Chondrocyte (in vitro differentiated cells): ENCODE results near the gene KCNK3. TPM values are rescaled to one million over a fixed set of nuclear protein-coding genes. Genes with fewer than 3 reads are reported as not detected.

Experiments used
- DNase-seq: peaks from one replicate; pipeline ENCODE4 v3.0.0; 2021; ENCODE audit warnings: mixed read lengths, low spot score
- H3K27ac Mint-ChIP-seq: one replicate; pipeline ENCODE4 v1.8.0; 2021; ENCODE audit warnings: mild to moderate bottlenecking, moderate library complexity, mixed read lengths; ENCODE audit not compliant: unreplicated experiment
- H3K27me3 Mint-ChIP-seq: 2 replicates; pipeline ENCODE4 v1.8.0; 2021; ENCODE audit warnings: low read depth, mixed read lengths
- H3K36me3 Mint-ChIP-seq: 2 replicates; pipeline ENCODE4 v1.8.0; 2021; ENCODE audit warnings: low read depth, mixed read lengths
- H3K4me1 Mint-ChIP-seq: 2 replicates; pipeline ENCODE4 v1.8.0; 2021; ENCODE audit warnings: low read depth, mild to moderate bottlenecking, mixed read lengths
- H3K4me3 Mint-ChIP-seq: one replicate; pipeline ENCODE4 v1.8.0; 2021; ENCODE audit warnings: mild to moderate bottlenecking, moderate library complexity, mixed read lengths; ENCODE audit not compliant: unreplicated experiment
- H3K9me3 Mint-ChIP-seq: 2 replicates; pipeline ENCODE4 v1.8.0; 2021; ENCODE audit warnings: low read depth, mixed read lengths
- total RNA-seq: library from RNA; stranded (reverse); gene quantifications from 3 replicates; pipeline ENCODE4 v1.2.1, GENCODE V29; 2021
- TF ChIP-seq, protein P1 (sequence below): fragments of 200-600 bp; sonication (generic); IDR thresholded peaks from 2 replicates; pipeline ENCODE4 v1.5.0; 2021; ENCODE audit warnings: antibody characterized with exemption, mild to moderate bottlenecking, moderate library complexity

The KCNK3 gene
- total RNA-seq, 1 donor from 2014 or later = 2.9 TPM

DNA sequence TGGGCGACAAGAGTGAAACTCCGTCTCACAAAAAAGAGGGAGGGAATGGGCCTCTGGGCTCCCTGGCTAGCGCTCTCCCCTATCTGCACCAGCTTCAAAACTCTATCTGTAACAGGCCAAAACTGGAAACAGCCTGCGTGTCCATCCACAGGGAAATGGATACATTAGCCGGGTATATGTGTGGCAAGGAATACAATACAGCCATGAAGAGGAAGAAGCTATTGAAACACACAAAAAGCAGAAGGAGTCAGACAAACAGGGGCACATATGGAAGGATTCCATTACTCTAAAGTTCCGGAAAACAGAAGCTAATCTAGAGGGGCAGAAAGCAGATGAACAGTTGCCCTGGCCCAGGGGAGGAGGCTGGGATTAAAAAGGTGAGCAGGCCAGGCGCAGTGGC is 47.0 kb downstream of the KCNK3 start:
- H3K4me3 Mint-ChIP-seq = no peak overlapping the region
- peaks cover 6% of the 10 kb centered on the region for H3K4me1 Mint-ChIP-seq

DNA sequence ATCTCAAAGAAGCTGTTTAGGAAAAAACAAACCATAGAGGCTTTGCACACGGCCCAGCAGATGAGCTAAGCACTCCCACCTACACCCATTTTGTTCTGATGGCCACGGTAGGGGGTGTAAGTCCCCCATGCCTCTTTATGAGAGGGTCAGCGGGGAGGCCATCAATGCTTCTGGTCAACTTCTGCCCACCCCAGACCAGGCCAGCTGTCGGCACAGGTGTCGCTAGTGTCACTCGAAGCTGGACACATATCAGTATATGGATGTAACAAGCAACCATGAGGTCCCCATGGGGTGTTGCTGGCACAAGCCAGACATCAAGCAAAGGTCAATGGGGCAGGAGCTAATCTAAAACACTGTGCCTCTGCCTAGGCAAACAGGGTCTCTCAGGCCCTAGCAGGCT is 47.8 kb downstream of the KCNK3 start:
- H3K4me1 Mint-ChIP-seq = peaks cover under 1% of the 10 kb centered on the region
- H3K36me3 Mint-ChIP-seq = no peaks in the 10 kb centered on the region
- TF ChIP-seq, protein P1, sequence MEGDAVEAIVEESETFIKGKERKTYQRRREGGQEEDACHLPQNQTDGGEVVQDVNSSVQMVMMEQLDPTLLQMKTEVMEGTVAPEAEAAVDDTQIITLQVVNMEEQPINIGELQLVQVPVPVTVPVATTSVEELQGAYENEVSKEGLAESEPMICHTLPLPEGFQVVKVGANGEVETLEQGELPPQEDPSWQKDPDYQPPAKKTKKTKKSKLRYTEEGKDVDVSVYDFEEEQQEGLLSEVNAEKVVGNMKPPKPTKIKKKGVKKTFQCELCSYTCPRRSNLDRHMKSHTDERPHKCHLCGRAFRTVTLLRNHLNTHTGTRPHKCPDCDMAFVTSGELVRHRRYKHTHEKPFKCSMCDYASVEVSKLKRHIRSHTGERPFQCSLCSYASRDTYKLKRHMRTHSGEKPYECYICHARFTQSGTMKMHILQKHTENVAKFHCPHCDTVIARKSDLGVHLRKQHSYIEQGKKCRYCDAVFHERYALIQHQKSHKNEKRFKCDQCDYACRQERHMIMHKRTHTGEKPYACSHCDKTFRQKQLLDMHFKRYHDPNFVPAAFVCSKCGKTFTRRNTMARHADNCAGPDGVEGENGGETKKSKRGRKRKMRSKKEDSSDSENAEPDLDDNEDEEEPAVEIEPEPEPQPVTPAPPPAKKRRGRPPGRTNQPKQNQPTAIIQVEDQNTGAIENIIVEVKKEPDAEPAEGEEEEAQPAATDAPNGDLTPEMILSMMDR = no peak
- H3K4me3 Mint-ChIP-seq = no peak overlapping the region
- H3K27me3 Mint-ChIP-seq = peaks cover 4% of the 10 kb centered on the region
- no peaks in the 10 kb centered on the region for H3K9me3 Mint-ChIP-seq
- peak; percentile 57 for DNase-seq
- no peak overlapping the region for H3K27ac Mint-ChIP-seq

More for the DNA sequence above, 47.0 kb downstream of the KCNK3 start:
- no peaks in the 10 kb centered on the region for H3K9me3 Mint-ChIP-seq
- no peaks in the 10 kb centered on the region for H3K36me3 Mint-ChIP-seq
- no peak overlapping the region for H3K27ac Mint-ChIP-seq
- TF ChIP-seq, protein P1 = no peak
- no peak for DNase-seq
- peaks cover 4% of the 10 kb centered on the region for H3K27me3 Mint-ChIP-seq

DNA sequence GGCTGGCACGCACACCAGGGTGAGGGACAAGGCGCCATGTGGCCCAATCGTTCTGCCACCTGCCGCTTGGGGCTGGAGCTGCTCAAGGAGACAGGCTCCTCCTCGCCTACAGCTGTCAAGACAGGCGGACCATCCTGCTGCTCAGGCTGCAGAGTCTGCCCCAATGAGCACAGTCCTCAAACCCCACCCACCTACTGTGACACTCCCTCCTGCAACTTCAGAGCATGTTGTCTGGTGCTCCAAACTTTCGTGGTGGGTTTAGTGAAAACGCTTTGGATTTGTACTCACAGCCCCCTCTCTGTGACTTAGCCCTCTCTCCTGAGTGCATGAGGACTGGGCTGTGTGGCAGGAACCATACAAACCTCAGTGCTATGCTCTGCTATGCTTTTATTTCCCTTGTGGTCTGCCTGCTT is 48.4 kb downstream of the KCNK3 start:
- DNase-seq = peak; percentile 68
- H3K4me3 Mint-ChIP-seq = no peak overlapping the region
- no peaks in the 10 kb centered on the region for H3K9me3 Mint-ChIP-seq
- no peaks in the 10 kb centered on the region for H3K4me1 Mint-ChIP-seq
- H3K27ac Mint-ChIP-seq = no peak overlapping the region
- peaks cover 4% of the 10 kb centered on the region for H3K27me3 Mint-ChIP-seq
- no peaks in the 10 kb centered on the region for H3K36me3 Mint-ChIP-seq
- TF ChIP-seq, protein P1 = no peak

DNA sequence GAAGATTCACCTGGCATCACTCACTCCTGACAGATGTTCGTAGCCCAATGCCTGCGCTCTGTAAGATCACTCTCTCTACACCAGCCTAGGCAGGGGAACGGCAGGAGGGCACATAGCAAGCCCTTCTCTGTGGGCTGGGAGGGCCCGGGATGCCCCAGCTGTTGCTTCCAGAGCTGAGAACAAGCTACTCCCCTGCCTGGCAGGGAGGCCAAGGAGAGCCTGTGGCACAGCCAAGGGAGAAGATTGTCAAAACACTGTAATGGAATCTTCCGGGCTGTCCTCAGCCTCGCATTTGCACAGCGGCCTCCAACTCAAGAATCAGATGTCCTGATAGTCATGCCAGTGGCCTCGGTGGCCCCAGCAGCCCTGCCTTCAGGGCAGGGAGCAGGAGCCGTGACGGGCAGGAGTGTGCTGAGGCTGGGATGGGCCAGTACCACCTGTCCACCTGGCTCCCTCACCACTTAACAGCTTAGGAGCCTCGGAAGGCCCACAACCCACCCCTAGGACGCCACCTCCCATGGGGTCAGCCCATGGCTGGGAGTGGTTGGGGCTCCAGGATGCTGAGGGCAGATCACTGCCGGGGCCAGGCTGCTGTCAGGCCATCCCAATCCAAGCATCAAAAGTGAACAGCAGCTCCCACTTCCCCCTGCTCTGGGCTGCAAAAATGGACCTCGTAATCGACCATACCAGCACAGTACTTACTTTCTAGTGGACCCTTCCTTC is 49.7 kb downstream of the KCNK3 start:
- TF ChIP-seq, protein P1 = no peak
- Mint-ChIP-seq H3K9me3 (no peaks in the 10 kb centered on the region), H3K36me3 (no peaks in the 10 kb centered on the region), H3K27me3 (peaks cover 2% of the 10 kb centered on the region), H3K4me1 (no peaks in the 10 kb centered on the region), H3K4me3 (no peak overlapping the region), H3K27ac (no peak overlapping the region)
- no peak for DNase-seq

DNA sequence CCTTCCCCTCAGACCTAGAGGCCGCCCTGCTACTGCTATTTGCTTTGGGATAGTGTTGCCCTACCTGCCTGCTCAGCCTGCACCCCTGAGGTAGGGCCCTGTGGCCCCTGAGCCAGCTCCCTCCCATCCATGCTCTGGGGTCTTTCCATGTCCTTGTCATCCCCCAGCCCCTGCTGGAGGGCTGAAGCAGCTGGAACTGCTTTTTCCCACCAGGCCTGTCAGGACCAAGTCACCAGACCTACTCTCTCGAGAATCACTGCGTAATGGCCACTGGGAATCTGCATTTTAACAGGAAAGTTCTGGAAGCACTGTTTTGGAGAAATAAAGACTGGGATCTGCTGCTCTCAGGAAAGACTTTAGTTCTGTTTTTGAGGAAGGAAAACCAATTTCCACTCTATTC is 51.3 kb downstream of the KCNK3 start:
- Mint-ChIP-seq H3K27me3 (peaks cover 2% of the 10 kb centered on the region), H3K4me3 (no peak overlapping the region), H3K4me1 (no peaks in the 10 kb centered on the region), H3K9me3 (no peaks in the 10 kb centered on the region), H3K27ac (no peak overlapping the region), H3K36me3 (no peaks in the 10 kb centered on the region)
- no peak for DNase-seq
- TF ChIP-seq, protein P1 = no peak
